SKM-1 treated with dmso at 0.1 percent for 144 hours (cell line): Measurements from ENCODE around the gene CCDC73.

Experiments
- DNase-seq: peaks from one replicate; lab custom pipeline; 2025; ENCODE audit not compliant: unreplicated experiment; lab: John Stamatoyannopoulos, UW

Gene CCDC73

GRCh38 chr11:32794439-32794838 is at the start of gene CCDC73:
TSS of gene CCDC73 (minus strand) at chr11:32794662. CDS start at chr11:32760243, 34,419 bp downstream.
- no peak for DNase-seq

- DNase-seq: no peak
Observed at GRCh38 chr11:32843544-32843943, 49.1 kb upstream of the CCDC73 start.

GRCh38 chr11:32840587-32840986 is 46.1 kb upstream of the CCDC73 start:
- DNase-seq: no peak

DNA sequence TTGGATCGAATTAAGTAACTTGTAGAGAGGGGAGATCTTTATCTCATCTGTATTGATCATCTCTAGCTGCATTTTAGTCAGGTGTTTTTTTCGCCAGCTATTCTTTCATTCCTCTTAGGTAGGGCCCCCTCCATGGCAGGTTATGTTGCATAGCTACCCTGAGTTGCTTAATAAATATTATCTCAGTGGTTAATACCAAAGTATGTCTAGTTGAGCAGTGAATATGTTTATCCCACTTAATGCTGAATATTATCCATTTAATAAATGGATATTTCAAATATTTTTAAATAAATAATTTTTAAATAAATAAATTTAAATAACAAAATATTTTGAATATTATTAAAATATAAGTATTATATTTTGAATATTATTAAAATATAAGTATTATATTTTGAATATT is 44.8 kb upstream of the CCDC73 start:
- DNase-seq: no peak

- DNase-seq: no peak
Observed at GRCh38 chr11:32838505-32839274, 44.2 kb upstream of the CCDC73 start.

- DNase-seq: no peak
Observed at GRCh38 chr11:32836946-32837345, 42.5 kb upstream of the CCDC73 start.

GRCh38 chr11:32833921-32834320 is 39.5 kb upstream of the CCDC73 start:
- no peak for DNase-seq

GRCh38 chr11:32831221-32831620 is 36.8 kb upstream of the CCDC73 start:
- no peak for DNase-seq

GRCh38 chr11:32830796-32831195 is 36.3 kb upstream of the CCDC73 start:
- no peak for DNase-seq

DNA sequence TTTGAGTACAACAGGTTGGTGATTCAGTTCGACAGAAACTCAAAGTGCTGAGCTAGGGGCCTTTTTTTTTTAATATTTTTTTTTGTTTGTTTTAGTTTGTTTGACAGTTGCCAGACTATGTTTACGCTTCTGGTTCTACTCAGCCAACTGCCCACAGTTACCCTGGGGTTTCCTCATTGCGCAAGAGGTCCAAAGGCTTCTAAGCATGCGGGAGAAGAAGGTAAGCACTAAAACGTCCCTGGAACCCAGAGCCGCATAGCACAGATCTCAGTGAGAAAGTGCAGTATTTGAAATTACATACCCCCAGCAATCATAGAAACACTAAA is 35.9 kb upstream of the CCDC73 start:
- peak; percentile 34 for DNase-seq

- DNase-seq: no peak
Observed at GRCh38 chr11:32829680-32830412, 35.4 kb upstream of the CCDC73 start, which contains the start of gene PRRG4. TSS of gene PRRG4 (plus strand) at chr11:32829927. CDS start at chr11:32830530, 603 bp downstream.

GRCh38 chr11:32829157-32829679 is 34.8 kb upstream of the CCDC73 start:
- peak; percentile 54 for DNase-seq

GRCh38 chr11:32827276-32827675 is 32.8 kb upstream of the CCDC73 start:
- no peak for DNase-seq

GRCh38 chr11:32826113-32826512 is 31.7 kb upstream of the CCDC73 start:
- no peak for DNase-seq

DNA sequence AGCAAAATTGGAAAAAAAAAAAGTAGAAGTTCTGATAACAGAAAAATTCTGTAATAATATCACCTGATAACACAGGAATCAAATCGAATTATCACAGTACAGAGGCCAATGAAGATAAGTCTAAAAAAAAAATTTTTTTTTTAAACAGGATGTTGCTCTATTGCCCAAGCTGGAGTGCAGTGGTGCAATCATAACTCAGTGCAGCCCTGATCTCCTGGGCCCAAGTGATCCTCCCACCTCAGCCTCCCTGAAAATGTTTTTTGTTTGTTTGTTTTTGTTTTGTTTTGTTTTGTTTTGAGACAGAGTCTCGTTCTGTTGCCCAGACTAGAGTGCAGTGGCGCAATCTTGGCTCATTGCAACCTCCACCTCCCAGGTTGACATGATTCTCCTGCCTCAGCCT is 29.2 kb upstream of the CCDC73 start:
- peak; percentile 24 for DNase-seq

DNA sequence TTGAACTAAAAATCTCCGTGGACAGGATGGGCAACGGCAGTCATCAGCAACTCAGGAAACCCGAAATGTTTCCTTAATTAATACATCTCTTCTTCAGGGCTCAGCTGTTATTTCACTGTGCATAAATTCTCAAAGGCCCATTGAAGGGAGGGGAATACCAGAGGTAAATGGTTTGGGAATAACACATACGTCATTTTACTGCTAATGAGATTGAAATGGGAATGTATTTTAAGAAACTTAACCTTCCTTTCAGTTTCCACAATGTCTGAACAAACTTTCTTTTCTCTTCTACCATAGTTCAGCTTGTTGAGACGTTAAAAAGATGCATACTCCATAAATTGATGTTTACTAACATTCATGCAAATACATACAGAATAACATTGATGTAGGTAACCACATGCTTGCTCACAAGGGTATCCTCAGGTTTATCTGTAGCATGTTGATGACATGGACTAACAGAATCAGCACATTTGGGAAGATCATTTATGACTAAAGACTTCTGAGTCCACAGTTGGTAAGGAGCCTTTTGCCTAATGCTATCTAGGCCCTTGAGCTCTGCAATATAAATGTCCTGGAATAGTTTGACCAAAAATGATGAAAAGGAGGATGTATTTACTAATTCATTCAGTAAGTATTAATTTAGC is 27.6 kb upstream of the CCDC73 start:
- DNase-seq: no peak

- no peak for DNase-seq
Observed at GRCh38 chr11:32821517-32821916, 27.1 kb upstream of the CCDC73 start.

DNA sequence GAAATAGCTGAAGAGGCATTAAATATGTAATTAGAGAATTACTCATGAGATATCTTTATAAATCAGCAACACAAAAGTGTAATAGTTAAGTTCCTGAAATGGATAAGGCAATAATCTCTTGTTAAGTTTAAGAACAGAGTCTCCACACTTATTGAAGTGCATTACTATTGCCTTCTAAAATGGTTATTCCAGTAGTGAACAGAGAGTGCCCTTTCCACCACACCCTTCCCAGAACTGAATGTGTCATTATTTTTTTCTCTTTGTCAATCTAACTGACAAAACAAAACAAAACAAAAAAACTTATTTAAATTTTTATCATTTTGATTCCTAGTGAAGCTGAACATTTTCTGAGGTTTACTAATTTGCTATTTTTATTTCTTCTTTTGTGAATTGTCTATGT is 26.0 kb upstream of the CCDC73 start:
- no peak for DNase-seq

DNA sequence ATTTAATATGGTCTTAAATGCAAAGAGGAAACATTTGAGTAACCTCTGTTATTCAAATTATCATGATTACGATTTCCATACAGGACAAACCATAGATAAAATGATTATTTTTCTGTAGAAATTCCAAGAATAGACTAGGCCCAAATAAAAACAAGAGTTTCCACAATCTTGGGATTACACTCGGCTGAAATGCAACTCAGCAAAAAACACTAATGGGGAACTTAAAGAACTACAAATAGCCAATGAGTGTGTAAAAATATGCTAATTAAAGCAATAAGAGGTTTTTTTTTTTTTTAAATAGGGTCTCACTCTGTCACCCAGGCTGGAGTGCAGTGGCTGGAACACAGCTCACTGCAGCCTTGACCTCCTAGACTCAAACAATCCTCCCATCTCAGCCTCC is 24.7 kb upstream of the CCDC73 start:
- DNase-seq: no peak

DNA sequence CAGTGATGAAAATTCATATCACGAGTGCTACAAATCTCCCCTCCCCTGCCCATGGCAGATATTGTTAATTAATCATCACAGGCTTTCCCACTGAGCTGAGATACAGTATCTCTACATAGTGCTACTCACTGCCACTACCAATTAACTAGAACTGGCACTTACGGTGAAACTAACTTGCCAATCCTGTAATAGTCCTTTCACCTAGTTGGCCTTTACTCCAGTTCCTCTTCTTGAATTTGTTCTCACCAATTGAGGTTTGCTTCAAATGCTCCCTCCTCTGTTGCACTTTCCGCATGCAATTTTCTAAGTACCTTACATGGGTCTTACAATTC is 23.4 kb upstream of the CCDC73 start:
- DNase-seq: no peak

GRCh38 chr11:32817181-32817851 is 22.9 kb upstream of the CCDC73 start:
- no peak for DNase-seq
